ENCODE data around the gene HEPHL1.

- TF ChIP-seq CTCF (IDR thresholded peaks at IDR 0.05; ENCODE audit: low read length) (no peak), EZH2 (IDR thresholded peaks at IDR 0.05; ENCODE audit: borderline replicate concordance, low read length) (no peak)
Observed at GRCh38 chr11:93984196-93984567, 37.0 kb upstream of the HEPHL1 start.

All from OCI-LY1 (cell line).